GM10248 (cell line): ENCODE results near the gene SYCP1.
"Not testable (repeated sequence)": the region's sequence is repeated elsewhere in the genome, so short reads cannot be mapped to it uniquely, and the experiment has no call there.

Experiments
- CTCF ChIA-PET: fragments of 300-600 bp; sonication (Branson Sonifier 250); formaldehyde crosslinking; extraction: SDS; loops from one replicate; lab custom pipeline; 2021; ENCODE audit warnings: antibody characterized with exemption; lab: Yijun Ruan, JAX
- POLR2A ChIA-PET: fragments of 350-650 bp; sonication (Branson Sonifier 250); formaldehyde crosslinking; extraction: SDS; loops from one replicate; lab custom pipeline; 2020; ENCODE audit warnings: antibody characterized with exemption; lab: Yijun Ruan, JAX
- DNase-seq: peaks from one replicate; pipeline ENCODE4 v3.0.0; 2012; ENCODE audit errors: extremely low spot score
- CTCF ChIP-seq: IDR thresholded peaks from 2 replicates; pipeline ENCODE4 v1.5.1; 2012; ENCODE audit warnings: mild to moderate bottlenecking, low read depth; ENCODE audit errors: extremely low read depth, missing control alignments, control extremely low read depth

Gene SYCP1

GRCh38 chr1:114854693-114855320, at the start of gene SYCP1:
Gene SYCP1, plus strand, starts transcription at chr1:114854863. Its CDS starts 602 bp downstream, at chr1:114855465.
- CTCF ChIA-PET: no interaction called here
- DNase-seq: no peak
- POLR2A ChIA-PET: no interaction called here
- TF ChIP-seq CTCF: no peak

GRCh38 chr1:114819869-114820268, 34.8 kb upstream of the SYCP1 start:
- DNase-seq: no peak
- no peak for TF ChIP-seq CTCF
- POLR2A ChIA-PET: no interaction called here
- CTCF ChIA-PET: no interaction called here

GRCh38 chr1:114820392-114820791, 34.3 kb upstream of the SYCP1 start:
- no peak for TF ChIP-seq CTCF
- CTCF ChIA-PET: no interaction called here
- POLR2A ChIA-PET: no interaction called here
- DNase-seq: no peak

GRCh38 chr1:114821978-114822377, 32.7 kb upstream of the SYCP1 start:
- no peak for TF ChIP-seq CTCF
- no peak for DNase-seq
- POLR2A ChIA-PET: no interaction called here
- CTCF ChIA-PET: no interaction called here

GRCh38 chr1:114828251-114828650, 26.4 kb upstream of the SYCP1 start:
- DNase-seq: no peak
- CTCF ChIA-PET: no interaction called here
- TF ChIP-seq CTCF: no peak
- POLR2A ChIA-PET: no interaction called here

- CTCF ChIA-PET: not testable (repeated sequence)
Observed at GRCh38 chr1:114830075-114830474, 24.6 kb upstream of the SYCP1 start.

GRCh38 chr1:114831276-114831994, 23.2 kb upstream of the SYCP1 start:
- ChIA-PET POLR2A (no interaction called here), CTCF (interaction anchor here (1.3 kb wide), 1 partner anchor 11 kb away, joined by 3 read pairs; no protein-coding TSS in a partner anchor)
- DNase-seq: no peak
- TF ChIP-seq CTCF: no peak

More at GRCh38 chr1:114830075-114830474, 24.6 kb upstream of the SYCP1 start:
- DNase-seq, POLR2A ChIA-PET: not testable (repeated sequence)
